ENCODE results near the gene SSBP4.

GRCh38 chr19:18424122-18424889 is 5.1 kb downstream of the SSBP4 start:
- TF ChIP-seq CTCF (IDR thresholded peaks at IDR 0.05), result no peak
- TF ChIP-seq POLR2A (IDR thresholded peaks at IDR 0.05), result no peak
